GM19239 (cell line): Measurements from ENCODE around the gene NINJ1.
"Not testable (repeated sequence)": the region's sequence is repeated elsewhere in the genome, so short reads cannot be mapped to it uniquely, and the experiment has no call there.

Experiments used
- DNase-seq: peaks from one replicate; pipeline ENCODE4 v3.0.0; 2011; ENCODE audit warnings: low spot score; ENCODE audit not compliant: insufficient read length
- FAIRE-seq: peaks from 2 replicates; lab custom pipeline; 2011; peaks lifted over from hg19 to GRCh38; lab: Jason Lieb, UNC

Gene NINJ1

GRCh38 chr9:93121316-93122241, 12.5 kb downstream of the NINJ1 start:
- DNase-seq (no peak), FAIRE-seq (no peak)

- FAIRE-seq (no peak), DNase-seq (no peak)
These were observed 13.2 kb downstream of the NINJ1 start for GRCh38 chr9:93120846-93121315.

DNA sequence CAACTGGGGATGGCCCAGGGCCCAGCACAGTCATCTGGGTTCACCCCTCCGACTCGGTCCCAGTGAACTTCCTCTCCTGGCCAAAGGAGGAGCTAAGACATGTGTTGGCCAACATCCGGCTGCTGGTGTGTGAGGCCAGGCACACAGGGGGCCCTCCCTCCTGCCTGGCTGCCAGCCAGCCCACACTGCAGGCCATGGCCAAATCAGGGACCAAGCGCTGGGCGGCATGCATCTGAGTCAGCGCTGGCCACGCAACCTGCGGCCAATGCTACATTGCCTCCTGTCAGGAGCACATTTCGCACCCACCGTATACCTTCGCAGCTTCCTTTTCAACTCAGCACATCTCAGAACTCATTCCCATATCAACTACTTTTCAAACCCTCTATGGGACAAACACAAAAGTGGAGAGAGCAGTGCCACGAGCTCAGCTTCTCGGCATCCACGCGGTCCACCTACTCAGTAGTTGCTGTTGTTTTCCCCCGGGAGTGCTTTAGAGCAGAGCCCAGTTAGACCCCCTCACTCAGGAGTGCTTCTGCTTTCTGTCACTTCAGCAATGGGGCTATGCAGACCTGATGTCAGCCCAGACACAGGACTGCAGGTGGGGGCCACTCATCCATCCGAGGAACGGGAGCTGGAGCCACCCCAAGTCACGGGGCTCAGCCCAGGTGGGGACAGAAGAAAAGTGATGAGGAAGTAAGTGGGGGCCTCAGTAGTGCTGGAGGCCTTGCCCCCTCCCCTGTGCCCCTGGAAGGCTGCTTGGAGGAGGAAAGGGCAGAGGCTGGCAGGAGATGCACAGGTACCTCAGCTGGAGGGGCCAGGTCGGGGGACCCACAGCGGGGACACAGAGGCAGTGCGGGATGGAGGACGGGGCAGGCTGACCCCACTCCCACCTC, 13.9 kb downstream of the NINJ1 start:
- DNase-seq (peak; percentile 84), FAIRE-seq (peak; percentile 86)

GRCh38 chr9:93119703-93119952, 14.4 kb downstream of the NINJ1 start:
- no peak for DNase-seq
- no peak for FAIRE-seq

GRCh38 chr9:93118863-93119702, 15.0 kb downstream of the NINJ1 start:
- no peak for FAIRE-seq
- DNase-seq = no peak

DNA sequence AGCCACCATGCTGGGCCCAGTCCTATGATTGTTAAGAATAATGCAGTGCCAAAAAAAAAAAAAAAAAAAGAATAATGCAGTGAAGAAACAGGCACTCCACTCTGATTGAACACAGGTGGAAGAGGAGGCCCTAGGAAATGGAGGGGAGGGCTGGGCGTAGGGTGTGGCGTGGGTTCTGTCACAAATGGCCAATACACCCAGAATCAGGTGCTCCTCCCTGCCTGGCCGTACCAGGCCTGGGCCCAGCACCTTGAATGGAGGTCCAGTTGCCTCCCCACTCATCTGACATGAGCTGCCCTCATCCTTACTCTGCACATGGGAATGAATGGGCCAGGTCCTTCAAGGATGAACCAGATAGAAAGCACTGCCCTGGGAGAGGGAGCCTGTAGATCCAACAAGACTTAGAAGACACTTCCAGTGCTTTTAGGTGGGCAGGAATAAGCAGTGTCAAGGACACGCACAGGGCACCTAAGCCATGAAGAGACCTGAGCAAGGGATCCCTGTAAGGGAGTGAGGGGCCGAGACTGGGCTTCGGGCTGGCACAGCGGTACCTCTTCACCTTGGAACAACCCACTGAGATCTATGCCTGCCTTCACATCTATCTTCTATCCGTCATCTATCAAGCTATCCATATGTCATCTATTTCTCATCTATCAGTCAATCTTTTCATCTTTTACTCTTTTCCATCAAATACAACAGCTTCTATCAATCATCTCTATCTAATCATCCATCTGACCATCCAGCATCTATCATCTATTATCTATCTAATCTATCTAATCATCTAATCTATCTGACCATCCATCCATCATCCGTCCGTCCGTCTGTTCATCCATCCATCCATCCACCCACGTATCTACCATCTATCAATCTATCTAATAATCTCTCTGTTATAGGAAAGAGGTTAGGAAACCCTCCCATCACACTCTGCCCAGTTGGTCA, 15.9 kb downstream of the NINJ1 start:
- no peak for FAIRE-seq
- DNase-seq = no peak

DNA sequence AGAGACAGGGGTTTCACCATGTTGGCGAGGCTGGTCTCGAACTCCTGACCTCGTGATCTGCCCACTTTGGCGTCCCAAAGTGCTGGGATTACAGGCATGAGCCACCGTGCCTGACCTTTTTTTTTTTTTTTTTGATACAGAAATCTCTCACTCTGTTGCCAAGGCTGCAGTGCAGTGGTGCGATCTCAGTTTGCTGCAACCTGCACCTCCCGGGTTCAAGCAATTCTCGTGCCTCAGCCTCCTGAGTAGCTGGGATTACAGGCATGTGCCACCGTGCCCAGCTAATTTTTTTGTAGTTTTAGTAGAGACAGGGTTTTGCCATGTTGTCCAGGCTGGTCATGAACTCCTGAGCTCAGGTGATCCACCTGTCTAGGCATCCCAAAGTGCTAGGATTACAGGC, 16.5 kb downstream of the NINJ1 start:
- FAIRE-seq, DNase-seq: not testable (repeated sequence)

DNA sequence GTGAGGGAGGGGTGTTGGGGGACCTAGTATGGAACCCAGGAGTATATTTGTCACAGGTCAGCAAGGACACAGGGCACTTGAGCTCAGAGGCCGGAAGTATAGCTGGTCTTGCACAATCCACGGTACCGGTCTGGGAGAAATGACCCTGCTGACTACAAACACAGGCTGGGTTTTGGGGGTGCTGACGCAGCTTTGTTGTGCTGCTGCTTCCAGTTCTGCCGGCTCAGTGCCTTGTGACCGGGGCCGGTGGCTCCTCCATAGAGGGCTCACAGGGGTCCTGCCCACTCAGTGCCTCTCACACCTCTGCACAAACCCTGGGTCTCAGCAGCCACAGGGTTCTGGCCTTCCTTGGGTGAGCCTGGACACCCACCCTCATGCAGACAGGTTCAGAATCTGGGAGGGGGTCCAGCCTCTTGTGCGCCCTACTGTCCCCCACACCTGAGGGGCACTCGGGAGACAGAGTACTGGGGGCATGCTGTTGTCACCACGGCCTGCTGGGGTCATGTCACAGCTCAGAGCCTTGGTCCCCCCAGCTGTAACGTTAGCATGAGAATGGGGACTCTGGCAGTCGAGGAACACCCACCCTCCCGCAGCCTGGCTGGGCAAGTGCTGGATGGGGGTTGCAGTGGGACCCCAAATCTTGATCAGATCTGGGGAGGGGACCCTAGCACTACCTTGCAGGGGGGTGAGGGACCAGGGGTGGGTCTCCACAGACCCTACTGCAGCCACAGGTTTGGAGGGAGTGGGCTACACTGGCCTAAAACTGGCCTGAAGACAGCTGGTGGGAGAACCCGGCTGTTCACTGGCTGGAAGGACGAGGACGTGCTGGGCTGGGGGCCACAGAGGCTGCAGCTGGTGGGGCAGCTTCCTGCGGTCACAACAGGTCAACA, 17.7 kb downstream of the NINJ1 start:
- FAIRE-seq (no peak), DNase-seq (no peak)

DNA sequence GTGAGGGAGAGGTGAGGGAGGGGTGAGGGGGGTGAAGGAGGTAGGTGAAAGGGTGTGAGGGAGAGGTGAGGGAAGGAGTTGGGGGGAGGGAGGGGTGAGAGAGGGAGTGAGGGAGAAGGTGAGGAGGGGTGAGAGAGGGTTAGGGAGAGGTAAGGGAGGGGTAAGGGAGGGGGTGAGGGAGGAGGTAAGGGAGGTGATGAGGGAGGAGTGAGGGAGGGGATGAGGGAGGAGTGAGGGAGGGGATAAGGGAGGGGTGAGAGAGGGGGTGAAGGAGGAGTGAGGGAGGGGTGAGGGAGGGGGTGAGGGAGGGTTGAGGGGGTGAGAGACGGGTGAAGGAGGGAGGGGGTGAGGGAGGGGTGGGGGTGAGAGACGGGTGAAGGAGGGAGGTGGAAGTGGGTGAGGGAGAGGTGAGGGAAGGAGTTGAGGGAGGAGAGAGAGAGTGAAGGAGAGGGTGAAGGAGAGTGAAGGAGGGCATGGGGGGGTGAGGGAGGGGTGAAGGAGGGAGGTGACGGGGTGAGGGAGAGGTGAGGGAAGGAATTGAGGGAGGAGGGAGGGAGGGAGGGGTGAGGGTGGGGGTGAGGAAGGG, 18.5 kb downstream of the NINJ1 start:
- DNase-seq (no peak), FAIRE-seq (no peak)

GRCh38 chr9:93114984-93115335, 19.1 kb downstream of the NINJ1 start:
- DNase-seq = no peak

GRCh38 chr9:93114169-93114983, 19.7 kb downstream of the NINJ1 start:
- FAIRE-seq = no peak
- no peak for DNase-seq

More at GRCh38 chr9:93114984-93115335, 19.1 kb downstream of the NINJ1 start:
- no peak for FAIRE-seq

DNA sequence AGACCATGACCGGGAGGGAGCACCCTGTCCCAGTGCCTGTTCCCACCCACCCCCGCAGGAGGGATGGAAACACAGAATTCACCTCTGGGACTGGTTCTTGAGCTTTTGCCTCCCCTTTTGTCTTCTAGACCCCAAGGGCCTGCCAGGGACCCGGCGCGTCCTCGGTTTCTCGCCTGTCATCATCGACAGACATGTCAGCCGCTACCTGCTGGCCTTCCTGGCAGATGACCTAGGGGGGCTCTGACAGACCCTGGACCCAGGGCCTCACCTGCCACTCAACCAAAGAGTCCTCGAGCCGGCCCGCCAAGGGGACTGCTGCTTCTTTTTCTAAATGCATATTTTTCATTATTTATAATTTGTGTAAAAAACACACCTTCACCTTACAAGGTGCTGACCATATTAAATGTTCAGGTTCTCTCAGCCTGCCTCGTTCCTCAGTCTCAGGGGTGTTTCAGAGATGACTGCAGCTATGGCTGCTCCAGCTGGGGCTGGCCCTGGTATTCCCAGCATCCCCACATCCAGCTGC, 21.1 kb downstream of the NINJ1 start:
- no peak for DNase-seq
- FAIRE-seq = no peak

DNA sequence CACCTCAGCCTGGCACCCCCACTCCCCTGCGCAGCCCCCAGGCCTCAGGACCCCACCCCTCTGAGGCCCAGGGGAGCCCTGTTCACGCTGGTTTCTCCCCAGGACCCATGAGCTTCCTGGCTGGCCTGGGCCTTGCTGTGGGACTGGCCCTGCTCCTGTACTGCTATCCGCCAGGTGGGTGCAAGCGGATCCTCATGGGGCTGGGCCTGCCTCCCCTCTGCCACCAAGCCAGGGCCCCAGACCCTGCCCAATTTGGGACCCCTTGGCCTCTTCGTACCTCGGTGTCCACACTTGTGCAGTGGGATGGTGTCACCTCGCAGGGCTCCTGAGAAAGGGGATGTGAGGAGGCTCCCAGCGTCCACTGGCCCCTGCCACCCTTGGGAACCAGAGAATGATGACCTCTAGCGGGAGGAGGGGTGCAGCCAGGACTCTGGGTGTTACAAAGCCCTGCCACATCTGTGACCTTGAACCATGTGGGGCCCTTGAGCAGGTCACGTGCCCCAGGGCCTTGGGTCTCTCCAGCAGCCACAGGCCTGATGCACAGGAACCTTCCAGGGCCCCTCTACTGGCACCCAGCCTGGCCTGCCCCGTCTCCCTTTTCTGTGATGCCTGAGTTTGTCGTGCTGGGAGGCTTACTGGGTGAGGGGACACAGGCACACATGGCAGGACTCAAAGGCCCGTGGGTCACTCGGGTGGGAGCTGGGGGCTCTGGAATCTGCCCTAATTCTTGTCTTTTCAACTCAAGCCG, 21.8 kb downstream of the NINJ1 start:
- no peak for DNase-seq
- FAIRE-seq = no peak

DNA sequence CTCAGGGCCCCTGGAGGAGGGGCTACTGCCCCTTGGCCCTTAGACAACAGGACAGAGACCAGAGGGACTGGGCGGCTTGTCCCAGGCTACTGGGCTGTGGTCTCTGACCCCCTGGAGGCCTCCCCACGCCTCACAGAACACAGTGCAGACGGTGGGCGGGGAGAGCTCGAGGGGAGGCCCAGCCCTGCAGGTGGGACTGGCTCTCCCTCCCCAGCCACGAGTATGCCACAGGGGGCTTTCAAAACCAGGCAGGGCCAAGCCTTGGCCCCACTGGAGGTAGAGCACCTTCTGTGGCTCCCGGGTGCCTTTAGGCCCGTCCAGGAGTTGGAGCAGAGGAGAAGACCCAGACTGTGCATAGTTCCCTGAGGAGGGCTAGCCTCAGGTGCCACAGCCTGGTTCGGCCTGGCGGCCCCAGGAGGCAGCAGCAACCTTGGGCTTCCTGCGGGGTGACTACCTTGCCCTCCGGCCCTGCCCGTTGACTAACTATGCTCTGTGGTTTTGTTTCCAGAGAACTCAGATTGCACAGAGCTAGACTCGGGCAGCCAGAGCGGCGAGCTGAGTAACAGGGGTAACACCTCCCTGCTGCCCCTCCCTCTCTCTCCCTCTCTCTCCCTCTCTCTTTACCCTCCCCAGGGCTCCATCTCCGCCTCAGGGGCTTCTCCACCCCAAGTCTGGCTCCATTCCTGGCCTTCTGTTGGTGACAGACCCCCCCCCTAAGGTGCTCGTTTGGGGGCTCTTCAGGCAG, 22.5 kb downstream of the NINJ1 start:
- DNase-seq = no peak

GRCh38 chr9:93111001-93111370, 23.1 kb downstream of the NINJ1 start:
- FAIRE-seq (no peak), DNase-seq (no peak)

More for the DNA sequence above, 22.5 kb downstream of the NINJ1 start:
- no peak for FAIRE-seq
